Measurements from ENCODE around the gene HP.
A peak's percentile ranks its signal among the peaks of the same experiment; 100 is the strongest.

The HP gene

GRCh38 chr16:72061564-72061963 lies 7.3 kb downstream of the HP start:
- no peak overlapping the region for H3K27ac ChIP-seq (ENCODE audit: low read length, poor library complexity, severe bottlenecking)
- H3K14ac ChIP-seq (ENCODE audit: low read length in 2 of 2) = no peak overlapping the region
- no peak overlapping the region for H3K9ac ChIP-seq (ENCODE audit: low read length)
- H3K4me2 ChIP-seq (ENCODE audit: low read length, poor library complexity, severe bottlenecking) = no peak overlapping the region
- H2BK5ac ChIP-seq (ENCODE audit: low read depth, low read length, poor library complexity, severe bottlenecking) = no peak overlapping the region
- H2AK5ac ChIP-seq (ENCODE audit: low read length, severe bottlenecking) = no peak overlapping the region
- DNase-seq = no peak
- H3K36me3 ChIP-seq (ENCODE audit: control insufficient read depth in 1 of 2, insufficient read depth in 2 of 2, low read depth in 1 of 2, low read length in 2 of 2) = no peaks in the 10 kb centered on the region
- no peak overlapping the region for H3K23ac ChIP-seq (ENCODE audit: low read length in 2 of 2)
- H4K8ac ChIP-seq (ENCODE audit: low read length) = no peak overlapping the region
- H3K4me3 ChIP-seq (ENCODE audit: insufficient read depth in 1 of 2, low read depth in 1 of 2, low read length in 2 of 2) = no peak overlapping the region
- no peaks in the 10 kb centered on the region for H3K79me1 ChIP-seq (replicated peaks; ENCODE audit: low read length, poor library complexity, severe bottlenecking)
- H2BK15ac ChIP-seq (ENCODE audit: low read depth, poor library complexity, severe bottlenecking) = no peak overlapping the region
- no peak overlapping the region for H3K4ac ChIP-seq (ENCODE audit: low read depth in 1 of 2, low read length in 2 of 2)
- no peak overlapping the region for H4K91ac ChIP-seq (ENCODE audit: low read length)
- H3K27me3 ChIP-seq (ENCODE audit: control insufficient read depth in 1 of 2, insufficient read depth in 1 of 2, low read length in 2 of 2) = no peaks in the 10 kb centered on the region
- 89% methylated on average over 1 of the region's 1 CpG for WGBS
- H3K18ac ChIP-seq (ENCODE audit: low read depth in 1 of 2, low read length in 2 of 2) = no peak overlapping the region
- H2AFZ ChIP-seq (ENCODE audit: low read depth, low read length) = no peak overlapping the region
- H3K4me1 ChIP-seq (ENCODE audit: control insufficient read depth, insufficient read depth, low read depth, low read length) = no peaks in the 10 kb centered on the region
- H2BK12ac ChIP-seq (ENCODE audit: low read length in 2 of 2) = no peak overlapping the region
- H3K9me3 ChIP-seq (ENCODE audit: control insufficient read depth, low read length) = no peaks in the 10 kb centered on the region
- H2BK120ac ChIP-seq (ENCODE audit: low read depth, low read length) = no peak overlapping the region

GRCh38 chr16:72064361-72064894 lies 10.1 kb downstream of the HP start:
- H2AK5ac ChIP-seq (ENCODE audit: low read length, severe bottlenecking) = no peak overlapping the region
- no peak overlapping the region for H4K8ac ChIP-seq (ENCODE audit: low read length)
- H2BK12ac ChIP-seq (ENCODE audit: low read length in 2 of 2) = no peak overlapping the region
- no peak overlapping the region for H3K14ac ChIP-seq (ENCODE audit: low read length in 2 of 2)
- H3K23ac ChIP-seq (ENCODE audit: low read length in 2 of 2) = no peak overlapping the region
- H3K79me1 ChIP-seq (replicated peaks; ENCODE audit: low read length, poor library complexity, severe bottlenecking) = peaks cover 2% of the 10 kb centered on the region
- H3K4me3 ChIP-seq (ENCODE audit: insufficient read depth in 1 of 2, low read depth in 1 of 2, low read length in 2 of 2) = no peak overlapping the region
- H3K4me1 ChIP-seq (ENCODE audit: control insufficient read depth, insufficient read depth, low read depth, low read length) = no peaks in the 10 kb centered on the region
- no peak overlapping the region for H3K18ac ChIP-seq (ENCODE audit: low read depth in 1 of 2, low read length in 2 of 2)
- WGBS = 92% methylated on average over 10 of the region's 10 CpGs
- H3K4me2 ChIP-seq (ENCODE audit: low read length, poor library complexity, severe bottlenecking) = no peak overlapping the region
- no peak overlapping the region for H2BK15ac ChIP-seq (ENCODE audit: low read depth, poor library complexity, severe bottlenecking)
- H2BK5ac ChIP-seq (ENCODE audit: low read depth, low read length, poor library complexity, severe bottlenecking) = no peak overlapping the region
- H2BK120ac ChIP-seq (ENCODE audit: low read depth, low read length) = no peak overlapping the region
- no peak overlapping the region for H3K4ac ChIP-seq (ENCODE audit: low read depth in 1 of 2, low read length in 2 of 2)
- no peak overlapping the region for H2AFZ ChIP-seq (ENCODE audit: low read depth, low read length)
- no peak for DNase-seq
- no peaks in the 10 kb centered on the region for H3K27me3 ChIP-seq (ENCODE audit: control insufficient read depth in 1 of 2, insufficient read depth in 1 of 2, low read length in 2 of 2)
- no peaks in the 10 kb centered on the region for H3K36me3 ChIP-seq (ENCODE audit: control insufficient read depth in 1 of 2, insufficient read depth in 2 of 2, low read depth in 1 of 2, low read length in 2 of 2)
- no peak overlapping the region for H3K27ac ChIP-seq (ENCODE audit: low read length, poor library complexity, severe bottlenecking)
- no peak overlapping the region for H3K9ac ChIP-seq (ENCODE audit: low read length)
- H3K9me3 ChIP-seq (ENCODE audit: control insufficient read depth, low read length) = no peaks in the 10 kb centered on the region
- no peak overlapping the region for H4K91ac ChIP-seq (ENCODE audit: low read length)

GRCh38 chr16:72066747-72067146 lies 12.4 kb downstream of the HP start:
- Histone ChIP-seq H2BK12ac (ENCODE audit: low read length in 2 of 2) (no peak overlapping the region), H4K8ac (ENCODE audit: low read length) (no peak overlapping the region), H3K36me3 (ENCODE audit: control insufficient read depth in 1 of 2, insufficient read depth in 2 of 2, low read depth in 1 of 2, low read length in 2 of 2) (peaks cover 0 to 3% of the 10 kb centered on the region in 2 experiments), H4K91ac (ENCODE audit: low read length) (no peak overlapping the region), H2AK5ac (ENCODE audit: low read length, severe bottlenecking) (no peak overlapping the region), H3K9ac (ENCODE audit: low read length) (no peak overlapping the region), H2BK120ac (ENCODE audit: low read depth, low read length) (no peak overlapping the region), H2BK15ac (ENCODE audit: low read depth, poor library complexity, severe bottlenecking) (no peak overlapping the region), H3K27ac (ENCODE audit: low read length, poor library complexity, severe bottlenecking) (no peak overlapping the region), H3K27me3 (ENCODE audit: control insufficient read depth in 1 of 2, insufficient read depth in 1 of 2, low read length in 2 of 2) (no peaks in the 10 kb centered on the region), H3K4me3 (ENCODE audit: insufficient read depth in 1 of 2, low read depth in 1 of 2, low read length in 2 of 2) (no peak overlapping the region), H3K79me1 (replicated peaks; ENCODE audit: low read length, poor library complexity, severe bottlenecking) (peaks cover 2% of the 10 kb centered on the region), H3K4me1 (ENCODE audit: control insufficient read depth, insufficient read depth, low read depth, low read length) (no peaks in the 10 kb centered on the region), H3K18ac (ENCODE audit: low read depth in 1 of 2, low read length in 2 of 2) (no peak overlapping the region), H3K23ac (ENCODE audit: low read length in 2 of 2) (no peak overlapping the region), H2BK5ac (ENCODE audit: low read depth, low read length, poor library complexity, severe bottlenecking) (no peak overlapping the region), H3K4me2 (ENCODE audit: low read length, poor library complexity, severe bottlenecking) (no peak overlapping the region), H3K9me3 (ENCODE audit: control insufficient read depth, low read length) (no peaks in the 10 kb centered on the region), H3K14ac (ENCODE audit: low read length in 2 of 2) (no peak overlapping the region), H2AFZ (ENCODE audit: low read depth, low read length) (no peak overlapping the region), H3K4ac (ENCODE audit: low read depth in 1 of 2, low read length in 2 of 2) (no peak overlapping the region)
- DNase-seq = peak; percentile 44
- WGBS = 0% methylated on average over 1 of the region's 1 CpG

- Histone ChIP-seq H3K23ac (ENCODE audit: low read length in 2 of 2) (no peak overlapping the region), H3K4ac (ENCODE audit: low read depth in 1 of 2, low read length in 2 of 2) (no peak overlapping the region), H3K4me1 (ENCODE audit: control insufficient read depth, insufficient read depth, low read depth, low read length) (no peaks in the 10 kb centered on the region), H2BK12ac (ENCODE audit: low read length in 2 of 2) (no peak overlapping the region), H3K9ac (ENCODE audit: low read length) (no peak overlapping the region), H3K4me3 (ENCODE audit: insufficient read depth in 1 of 2, low read depth in 1 of 2, low read length in 2 of 2) (no peak overlapping the region), H4K91ac (ENCODE audit: low read length) (no peak overlapping the region), H2BK120ac (ENCODE audit: low read depth, low read length) (no peak overlapping the region), H3K79me1 (replicated peaks; ENCODE audit: low read length, poor library complexity, severe bottlenecking) (peaks cover 2% of the 10 kb centered on the region), H2AFZ (ENCODE audit: low read depth, low read length) (no peak overlapping the region), H2BK5ac (ENCODE audit: low read depth, low read length, poor library complexity, severe bottlenecking) (no peak overlapping the region), H3K4me2 (ENCODE audit: low read length, poor library complexity, severe bottlenecking) (no peak overlapping the region), H3K14ac (ENCODE audit: low read length in 2 of 2) (no peak overlapping the region), H3K27me3 (ENCODE audit: control insufficient read depth in 1 of 2, insufficient read depth in 1 of 2, low read length in 2 of 2) (no peaks in the 10 kb centered on the region), H2BK15ac (ENCODE audit: low read depth, poor library complexity, severe bottlenecking) (no peak overlapping the region), H3K27ac (ENCODE audit: low read length, poor library complexity, severe bottlenecking) (no peak overlapping the region), H3K9me3 (ENCODE audit: control insufficient read depth, low read length) (no peaks in the 10 kb centered on the region), H3K18ac (ENCODE audit: low read depth in 1 of 2, low read length in 2 of 2) (no peak overlapping the region), H2AK5ac (ENCODE audit: low read length, severe bottlenecking) (no peak overlapping the region), H4K8ac (ENCODE audit: low read length) (no peak overlapping the region), H3K36me3 (ENCODE audit: control insufficient read depth in 1 of 2, insufficient read depth in 2 of 2, low read depth in 1 of 2, low read length in 2 of 2) (peaks cover 0 to 6% of the 10 kb centered on the region in 2 experiments)
- no peak for DNase-seq
- 87% methylated on average over 4 of the region's 4 CpGs for WGBS
These were observed 14.6 kb downstream of the HP start for GRCh38 chr16:72068930-72069329.

Measured in mesenchymal stem cell (in vitro differentiated cells and primary cell).